DND-41 (cell line): ENCODE results near the gene UBAP2.
A peak's percentile ranks its signal among the peaks of the same experiment; 100 is the strongest.

Experiments
- ATAC-seq: fragments of 200-7000 bp; cut with Tn5 transposase; 3 replicates; pipeline ENCODE4 v1.9.1; 2021; ENCODE audit warnings: low read depth; ENCODE audit not compliant: insufficient read depth
- DNase-seq: peaks from one replicate; pipeline ENCODE4 v3.0.0-alpha.2; 2020
- H2AFZ ChIP-seq: 2 replicates; pipeline ENCODE4 v1.6.0; 2012; ENCODE audit warnings: low read depth, low read length
- H3K27ac ChIP-seq: 2 replicates; pipeline ENCODE4 v1.5.1; 2012; ENCODE audit warnings: low read length, inconsistent platforms
- H3K27me3 ChIP-seq: fragments of 200-600 bp; sonication (generic); 2 replicates; pipeline ENCODE4 v1.6.0; 2012; ENCODE audit warnings: low read length, mild to moderate bottlenecking, inconsistent platforms; ENCODE audit not compliant: insufficient read depth, poor library complexity
- H3K36me3 ChIP-seq: 2 replicates; pipeline ENCODE4 v1.5.1; 2012; ENCODE audit warnings: low read length, inconsistent platforms; ENCODE audit not compliant: insufficient read depth
- H3K4me1 ChIP-seq: 2 replicates; pipeline ENCODE4 v1.5.1; 2012; ENCODE audit warnings: mild to moderate bottlenecking, low read length; ENCODE audit not compliant: insufficient read depth
- H3K4me2 ChIP-seq: 2 replicates; pipeline ENCODE4 v1.6.0; 2012; ENCODE audit warnings: mild to moderate bottlenecking, moderate library complexity, low read length, inconsistent platforms; ENCODE audit not compliant: insufficient read depth
- H3K4me3 ChIP-seq, 2 experiments: fragments of 200-600 bp in 1 of 2; shearing (Covaris generic) in 1 of 2; 2 replicates each; pipeline ENCODE4 v1.5.1; 2012 to 2016; ENCODE audit warnings: inconsistent platforms in 2 of 2, low read length in 2 of 2, mild to moderate bottlenecking in 2 of 2, low read depth in 1 of 2, moderate library complexity in 1 of 2
- H3K79me2 ChIP-seq: 2 replicates; pipeline ENCODE4 v1.6.0; 2012; ENCODE audit warnings: low read length, inconsistent platforms; ENCODE audit not compliant: insufficient read depth
- H3K9ac ChIP-seq: 2 replicates; pipeline ENCODE4 v1.6.0; 2012; ENCODE audit warnings: low read depth, mild to moderate bottlenecking, inconsistent platforms, low read length, moderate library complexity
- H3K9me3 ChIP-seq: 2 replicates; pipeline ENCODE4 v1.5.1; 2012; ENCODE audit warnings: low read length, moderate library complexity, mild to moderate bottlenecking, inconsistent platforms; ENCODE audit not compliant: insufficient read depth, severe bottlenecking
- H4K20me1 ChIP-seq: 2 replicates; pipeline ENCODE4 v1.6.0; 2012; ENCODE audit warnings: low read length; ENCODE audit not compliant: insufficient read depth
- CTCF ChIP-seq: IDR thresholded peaks from 2 replicates; pipeline ENCODE4 v1.5.1; 2012; ENCODE audit warnings: borderline replicate concordance, low read length, moderate library complexity, mild to moderate bottlenecking; ENCODE audit not compliant: poor library complexity, severe bottlenecking; ENCODE audit errors: extremely low read depth
- EZH2 ChIP-seq: IDR thresholded peaks from 3 replicates; pipeline ENCODE4 v1.6.1; 2012; ENCODE audit warnings: borderline replicate concordance, low read depth, mild to moderate bottlenecking, moderate library complexity, low read length, inconsistent platforms; ENCODE audit not compliant: severe bottlenecking

UBAP2 gene

GRCh38 chr9:33921967-33922895 lies 126.5 kb downstream of the UBAP2 start:
- Histone ChIP-seq H3K4me2 (no peak overlapping the region), H3K27me3 (no peaks in the 10 kb centered on the region), H3K27ac (no peak overlapping the region), H3K79me2 (no peaks in the 10 kb centered on the region; the same call in 1 of the 2 replicates), H3K36me3 (peaks cover 100% of the 10 kb centered on the region), H3K9me3 (no peaks in the 10 kb centered on the region), H4K20me1 (peaks cover 14% of the 10 kb centered on the region), H3K4me3 (no peak overlapping the region), H3K9ac (no peak overlapping the region), H3K4me1 (no peaks in the 10 kb centered on the region), H2AFZ (no peak overlapping the region)
- DNase-seq (peak; percentile 46), ATAC-seq (peak; percentile 66)
- TF ChIP-seq CTCF (peak; percentile 76), EZH2 (no peak)

DNA sequence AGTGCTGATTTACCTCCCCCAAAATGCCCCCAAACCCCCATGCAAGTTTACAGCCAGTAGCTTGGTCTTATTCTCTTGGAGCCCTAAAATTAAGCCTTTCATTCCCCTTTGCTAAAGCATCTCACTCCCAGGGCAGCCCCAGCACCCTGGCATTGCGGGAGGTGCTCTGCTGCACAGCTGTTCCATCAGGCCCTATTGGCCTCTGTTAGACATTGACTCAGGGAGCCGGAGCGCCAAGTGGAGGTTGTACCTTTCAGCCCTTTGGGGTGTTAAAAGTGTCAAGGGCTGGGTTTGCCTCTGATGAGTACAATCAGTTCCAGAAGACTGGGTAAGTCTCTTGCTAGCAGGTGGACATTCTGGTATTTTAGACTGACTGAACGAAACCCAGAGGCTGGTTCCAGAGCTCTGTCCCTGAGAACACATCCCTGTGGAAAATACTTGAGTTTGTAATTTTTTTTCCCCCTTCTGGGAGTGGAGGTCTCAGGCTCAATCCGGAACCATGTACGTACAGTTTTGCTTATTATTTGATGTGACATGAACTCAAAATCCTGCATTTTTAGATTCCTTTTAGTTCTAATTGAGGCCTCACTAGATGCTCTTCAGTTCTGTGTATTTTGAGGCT lies 129.3 kb downstream of the UBAP2 start:
- Histone ChIP-seq H3K4me3 (no peak overlapping the region), H2AFZ (no peak overlapping the region), H3K4me1 (no peaks in the 10 kb centered on the region), H3K27ac (no peak overlapping the region), H3K79me2 (no peaks in the 10 kb centered on the region; the same call in 1 of the 2 replicates), H3K4me2 (no peak overlapping the region), H3K9me3 (no peaks in the 10 kb centered on the region), H4K20me1 (peaks cover 10% of the 10 kb centered on the region), H3K36me3 (peaks cover 96% of the 10 kb centered on the region), H3K9ac (no peak overlapping the region), H3K27me3 (no peaks in the 10 kb centered on the region)
- TF ChIP-seq EZH2: no peak
- TF ChIP-seq CTCF: no peak
- DNase-seq: no peak
- ATAC-seq: no peak

- H3K9ac ChIP-seq: no peak overlapping the region
- peaks cover 95% of the 10 kb centered on the region for H3K36me3 ChIP-seq
- H4K20me1 ChIP-seq: peaks cover 5% of the 10 kb centered on the region; the same call in 1 of the 2 replicates
- H3K4me1 ChIP-seq: no peaks in the 10 kb centered on the region
- H3K27me3 ChIP-seq: no peaks in the 10 kb centered on the region
- H3K79me2 ChIP-seq: no peaks in the 10 kb centered on the region; the same call in 1 of the 2 replicates
- no peak overlapping the region for H2AFZ ChIP-seq
- H3K27ac ChIP-seq: no peak overlapping the region
- no peak overlapping the region for H3K4me3 ChIP-seq
- ATAC-seq (no peak), DNase-seq (no peak)
- TF ChIP-seq CTCF (no peak), EZH2 (no peak)
- H3K4me2 ChIP-seq: no peak overlapping the region
- H3K9me3 ChIP-seq: no peaks in the 10 kb centered on the region
These were observed 131.7 kb downstream of the UBAP2 start for GRCh38 chr9:33917036-33917435.
